A673 (cell line): Measurements from ENCODE around the gene STIL. TPM values are rescaled to one million over a fixed set of nuclear protein-coding genes. Genes with fewer than 3 reads are reported as not detected.

Source experiments
- BruUV-seq: library from RNA; stranded (reverse); fragments of 400-500 nt; replicated peaks from 2 replicates; lab custom pipeline; 2021; lab: Mats Ljungman, UMichigan
- CTCF ChIA-PET: fragments of 300-600 bp; sonication (Branson Sonifier 250); formaldehyde crosslinking; loops from one replicate; lab custom pipeline; 2022; ENCODE audit warnings: antibody characterized with exemption; lab: Charles Lee
- POLR2A ChIA-PET: fragments of 300-600 bp; sonication (Branson Sonifier 250); formaldehyde crosslinking; loops from one replicate; lab custom pipeline; 2022; ENCODE audit warnings: antibody characterized with exemption; ENCODE audit not compliant: low non-redundant PET; lab: Charles Lee
- DNase-seq: peaks from one replicate; pipeline ENCODE4 v3.0.0-alpha.2; 2015; ENCODE audit warnings: low spot score
- H3K27ac ChIP-seq: fragments of 200-600 bp; sonication (generic); 2 replicates; pipeline ENCODE4 v1.5.1; 2016; ENCODE audit warnings: mixed run types, low read depth, mild to moderate bottlenecking, mixed read lengths, antibody characterized with exemption, low read length; ENCODE audit not compliant: poor library complexity, severe bottlenecking
- H3K27me3 ChIP-seq: fragments of 200-600 bp; sonication (generic); replicated peaks from 2 replicates; pipeline ENCODE4 v1.6.1; 2017; ENCODE audit warnings: mixed run types, low read depth, mild to moderate bottlenecking, mixed read lengths, antibody characterized with exemption, low read length; ENCODE audit not compliant: insufficient read depth, poor library complexity
- H3K36me3 ChIP-seq: fragments of 200-600 bp; sonication (generic); 2 replicates; pipeline ENCODE4 v1.6.1; 2016; ENCODE audit warnings: mixed run types, mild to moderate bottlenecking, mixed read lengths, antibody characterized with exemption, low read length; ENCODE audit not compliant: insufficient read depth, poor library complexity, severe bottlenecking
- H3K4me1 ChIP-seq: fragments of 200-600 bp; sonication (generic); 2 replicates; pipeline ENCODE4 v1.6.1; 2017; ENCODE audit warnings: mixed run types, mild to moderate bottlenecking, mixed read lengths, antibody characterized with exemption, low read length; ENCODE audit not compliant: insufficient read depth, poor library complexity, severe bottlenecking
- H3K4me3 ChIP-seq: fragments of 200-600 bp; sonication (generic); 2 replicates; pipeline ENCODE4 v1.5.1; 2016; ENCODE audit warnings: low read depth, mixed run types, mild to moderate bottlenecking, mixed read lengths, low read length; ENCODE audit not compliant: poor library complexity, severe bottlenecking
- H3K9me3 ChIP-seq: fragments of 200-600 bp; sonication (generic); 2 replicates; pipeline ENCODE4 v1.6.1; 2016; ENCODE audit warnings: mixed run types, low read depth, mild to moderate bottlenecking, mixed read lengths, antibody characterized with exemption, low read length; ENCODE audit not compliant: poor library complexity, severe bottlenecking
- EZH2 ChIP-seq: fragments of 200-600 bp; sonication (generic); IDR thresholded peaks from 2 replicates; pipeline ENCODE4 v1.6.1; 2017; ENCODE audit warnings: borderline replicate concordance, low read depth, mild to moderate bottlenecking, mixed read lengths, antibody characterized with exemption, low read length; ENCODE audit not compliant: poor library complexity, severe bottlenecking
- intact Hi-C: fragments of 100-400 bp; cut with micrococcal nuclease; formaldehyde crosslinking; loops from one replicate; pipeline ENCODE4 v1.10.0; 2022; ENCODE audit not compliant: unreplicated experiment
- total RNA-seq: library from RNA; stranded (reverse); gene quantifications from 2 replicates; pipeline ENCODE4 v1.2.3, GENCODE V29; 2021
- TF ChIP-seq, protein P1 (sequence below): fragments of 300-800, 200-600 bp; sonication (generic); conservative IDR thresholded peaks from 2 replicates; pipeline ENCODE4 v1.5.1; 2017; ENCODE audit warnings: low read depth, mild to moderate bottlenecking, antibody characterized with exemption, low read length, moderate library complexity, mixed read lengths

STIL gene
- total RNA-seq, 1 experiment from 2014 or later, result 43.4 TPM

DNA sequence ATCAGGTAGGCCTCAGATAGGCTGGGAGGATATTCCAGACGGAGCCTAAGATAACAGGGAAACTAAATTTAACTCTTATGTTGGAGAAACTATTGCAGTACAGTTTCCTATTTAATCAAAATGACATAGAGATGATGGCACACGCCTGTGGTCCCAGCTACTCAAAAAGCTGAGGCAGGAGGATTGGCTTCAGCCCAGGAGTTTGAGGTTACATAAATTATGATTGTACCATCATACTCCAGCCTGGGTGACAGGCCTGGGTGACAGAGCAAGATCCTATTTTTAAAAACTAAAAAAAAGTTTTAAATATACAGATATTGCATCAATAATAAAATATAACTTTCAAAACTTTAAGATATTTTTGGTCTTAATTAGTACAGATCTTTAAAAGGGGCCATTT, 56.7 kb downstream of the STIL start:
- Histone ChIP-seq H3K27me3 (no peaks in the 10 kb centered on the region), H3K9me3 (no peaks in the 10 kb centered on the region), H3K36me3 (peaks cover 36% of the 10 kb centered on the region), H3K27ac (no peak overlapping the region), H3K4me1 (no peaks in the 10 kb centered on the region), H3K4me3 (no peak overlapping the region)
- DNase-seq, result no peak
- TF ChIP-seq EZH2, result no peak
- TF ChIP-seq, protein P1, sequence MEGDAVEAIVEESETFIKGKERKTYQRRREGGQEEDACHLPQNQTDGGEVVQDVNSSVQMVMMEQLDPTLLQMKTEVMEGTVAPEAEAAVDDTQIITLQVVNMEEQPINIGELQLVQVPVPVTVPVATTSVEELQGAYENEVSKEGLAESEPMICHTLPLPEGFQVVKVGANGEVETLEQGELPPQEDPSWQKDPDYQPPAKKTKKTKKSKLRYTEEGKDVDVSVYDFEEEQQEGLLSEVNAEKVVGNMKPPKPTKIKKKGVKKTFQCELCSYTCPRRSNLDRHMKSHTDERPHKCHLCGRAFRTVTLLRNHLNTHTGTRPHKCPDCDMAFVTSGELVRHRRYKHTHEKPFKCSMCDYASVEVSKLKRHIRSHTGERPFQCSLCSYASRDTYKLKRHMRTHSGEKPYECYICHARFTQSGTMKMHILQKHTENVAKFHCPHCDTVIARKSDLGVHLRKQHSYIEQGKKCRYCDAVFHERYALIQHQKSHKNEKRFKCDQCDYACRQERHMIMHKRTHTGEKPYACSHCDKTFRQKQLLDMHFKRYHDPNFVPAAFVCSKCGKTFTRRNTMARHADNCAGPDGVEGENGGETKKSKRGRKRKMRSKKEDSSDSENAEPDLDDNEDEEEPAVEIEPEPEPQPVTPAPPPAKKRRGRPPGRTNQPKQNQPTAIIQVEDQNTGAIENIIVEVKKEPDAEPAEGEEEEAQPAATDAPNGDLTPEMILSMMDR, result no peak
- POLR2A ChIA-PET, result no interaction called here
- intact Hi-C loops, result no loop called here
- BruUV-seq, result no TSS peak
- CTCF ChIA-PET, result no interaction called here

DNA sequence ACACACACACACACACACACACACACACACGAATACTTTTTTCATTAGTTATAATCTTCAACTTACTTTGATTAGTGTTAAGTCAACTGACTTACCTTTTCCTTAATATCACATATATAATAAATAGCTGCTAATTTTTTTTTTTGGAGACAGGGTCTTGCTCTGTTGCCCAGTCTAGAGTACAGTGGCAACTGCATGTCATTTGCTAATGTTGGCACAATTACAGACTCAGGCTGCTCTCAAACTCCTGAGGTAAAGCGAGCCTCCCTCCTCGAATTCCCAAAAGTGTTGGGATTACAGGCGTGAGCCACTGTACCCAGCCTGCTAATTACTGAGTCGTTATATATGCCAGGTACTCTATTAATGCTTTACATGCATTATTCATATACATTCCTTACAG, 61.2 kb downstream of the STIL start:
- ChIA-PET POLR2A (no interaction called here), CTCF (no interaction called here)
- no peak for DNase-seq
- peaks cover 27% of the 10 kb centered on the region for H3K36me3 ChIP-seq
- TF ChIP-seq EZH2, result no peak
- TF ChIP-seq, protein P1, result no peak
- H3K4me1 ChIP-seq, result no peaks in the 10 kb centered on the region
- H3K9me3 ChIP-seq, result no peaks in the 10 kb centered on the region
- no peak overlapping the region for H3K4me3 ChIP-seq
- no peaks in the 10 kb centered on the region for H3K27me3 ChIP-seq
- no TSS peak for BruUV-seq
- no peak overlapping the region for H3K27ac ChIP-seq
- intact Hi-C loops, result no loop called here

DNA sequence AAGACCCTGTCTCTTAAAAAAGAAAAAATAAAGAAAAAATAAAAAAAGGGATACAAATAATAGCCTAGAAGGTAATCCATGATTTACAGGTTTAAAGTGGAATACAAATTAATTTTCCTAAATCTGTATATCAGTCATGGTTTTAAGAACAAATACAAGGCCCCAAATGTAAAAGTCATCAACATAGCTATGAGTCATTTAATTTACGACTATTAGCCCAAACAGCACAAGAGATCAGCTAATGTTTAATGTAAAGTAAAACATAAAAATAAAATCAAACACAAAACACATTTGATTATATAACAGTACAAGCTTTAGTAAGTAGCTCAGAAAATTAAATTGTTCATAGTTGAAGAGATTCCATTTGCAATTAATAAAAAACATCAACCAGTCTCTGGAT, 61.6 kb downstream of the STIL start:
- DNase-seq, result no peak
- BruUV-seq, result no TSS peak
- Histone ChIP-seq H3K4me3 (no peak overlapping the region), H3K36me3 (peaks cover 22% of the 10 kb centered on the region), H3K27me3 (no peaks in the 10 kb centered on the region), H3K4me1 (no peaks in the 10 kb centered on the region), H3K9me3 (no peaks in the 10 kb centered on the region), H3K27ac (no peak overlapping the region)
- intact Hi-C loops, result no loop called here
- TF ChIP-seq EZH2, result no peak
- CTCF ChIA-PET, result no interaction called here
- POLR2A ChIA-PET, result no interaction called here

DNA sequence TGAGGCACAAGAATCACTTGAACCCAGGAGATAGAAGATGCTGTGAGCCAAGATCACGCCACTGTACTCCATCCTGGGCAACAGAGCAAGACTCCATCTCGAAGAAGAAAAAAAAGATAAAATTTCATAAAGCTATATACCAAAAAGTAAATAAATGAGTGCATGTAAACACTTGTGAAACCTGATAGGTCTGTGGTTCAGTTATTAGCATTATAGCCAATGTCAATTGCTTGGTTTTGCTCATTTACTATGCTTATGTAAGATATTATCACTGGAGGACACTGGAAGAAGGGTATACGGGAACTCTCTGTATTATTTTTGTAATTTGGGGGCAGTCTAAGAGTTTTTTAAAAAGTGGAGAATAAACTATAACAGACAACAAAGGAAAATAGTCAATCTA, 64.2 kb downstream of the STIL start:
- TF ChIP-seq, protein P1, result no peak
- no peak for TF ChIP-seq EZH2
- ChIA-PET POLR2A (no interaction called here), CTCF (no interaction called here)
- no peak for DNase-seq
- Histone ChIP-seq H3K9me3 (no peaks in the 10 kb centered on the region), H3K27ac (no peak overlapping the region), H3K4me3 (no peak overlapping the region), H3K4me1 (no peaks in the 10 kb centered on the region), H3K27me3 (no peaks in the 10 kb centered on the region), H3K36me3 (peaks cover 18% of the 10 kb centered on the region)
- intact Hi-C loops, result no loop called here
- BruUV-seq, result no TSS peak
